Measurements from ENCODE around the gene PHIP. TPM values are rescaled to one million over a fixed set of nuclear protein-coding genes. Genes with fewer than 3 reads are reported as not detected.
A peak's percentile ranks its signal among the peaks of the same experiment; 100 is the strongest.
"Not testable (repeated sequence)": the region's sequence is repeated elsewhere in the genome, so short reads cannot be mapped to it uniquely, and the experiment has no call there.

The PHIP gene
- total RNA-seq, result 12.4 TPM

DNA sequence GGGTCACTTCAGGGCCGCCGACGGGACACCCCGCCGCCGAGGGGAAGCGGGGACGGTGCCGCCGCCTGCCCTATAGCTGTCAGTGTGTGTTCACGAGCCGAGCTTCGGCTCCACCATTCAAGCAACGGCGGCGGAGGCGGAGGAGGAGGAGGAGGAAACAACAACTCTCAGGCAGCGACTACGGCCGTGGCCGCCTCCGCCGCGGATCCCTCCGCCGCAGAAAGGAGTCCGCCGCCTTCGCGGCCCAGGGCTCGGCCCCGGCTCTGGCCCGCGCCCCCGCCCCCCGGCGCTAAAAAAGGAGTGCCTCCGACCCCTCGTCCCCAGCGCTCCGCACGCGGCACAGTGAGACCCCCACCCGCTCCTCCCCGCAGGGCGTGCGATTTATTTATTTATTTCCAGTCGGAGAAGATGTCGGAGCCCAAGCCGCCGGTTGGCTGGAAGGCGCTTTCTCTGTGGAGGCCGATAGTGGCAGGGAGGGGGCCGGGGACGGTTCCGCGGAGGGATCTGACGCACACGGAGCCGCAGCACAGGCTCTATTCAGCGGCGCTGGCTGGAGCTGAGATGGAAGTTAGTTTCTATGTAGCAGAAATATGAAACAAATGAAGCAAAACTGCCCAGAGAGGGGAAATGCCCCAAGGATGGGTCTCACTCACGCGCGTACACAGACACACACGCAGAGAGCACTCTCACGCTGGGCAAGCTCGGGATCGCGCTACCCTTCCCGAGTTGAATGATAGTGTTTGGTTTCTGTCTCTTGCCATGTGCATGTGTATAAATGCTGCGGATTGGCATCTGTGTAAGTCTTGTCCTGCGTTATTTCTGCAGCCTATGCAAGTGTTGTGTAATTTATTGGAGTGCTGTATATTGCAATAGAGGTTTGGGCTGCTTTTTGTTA is at the start of gene PHIP:
Gene PHIP (minus strand): TSS at position 180 of the 895 bp plus-strand sequence. CDS start 186 bp downstream, outside the sequence.
- ATAC-seq, result peak; percentile 96

- ATAC-seq, result no peak
These were observed 49.6 kb upstream of the PHIP start for GRCh38 chr6:79127660-79128059.

DNA sequence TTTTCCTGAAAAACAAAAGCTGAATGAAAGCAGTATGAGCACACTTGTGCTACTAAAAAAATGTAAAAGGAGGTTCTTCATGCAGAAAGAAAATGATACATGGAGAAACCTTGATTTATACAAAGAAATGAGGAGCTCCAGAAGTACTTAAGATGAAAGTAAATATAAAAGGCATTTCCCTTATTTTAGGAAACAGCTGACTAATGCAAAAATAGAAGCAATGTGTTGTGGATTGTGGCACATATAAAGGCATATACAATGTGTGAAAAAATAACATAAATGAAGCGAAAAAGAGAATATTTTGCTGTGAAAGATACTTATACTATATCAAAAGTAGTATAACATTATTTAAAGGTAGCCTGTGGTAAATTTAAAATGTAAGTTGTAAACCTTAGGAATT is 41.2 kb upstream of the PHIP start:
- ATAC-seq, result no peak

DNA sequence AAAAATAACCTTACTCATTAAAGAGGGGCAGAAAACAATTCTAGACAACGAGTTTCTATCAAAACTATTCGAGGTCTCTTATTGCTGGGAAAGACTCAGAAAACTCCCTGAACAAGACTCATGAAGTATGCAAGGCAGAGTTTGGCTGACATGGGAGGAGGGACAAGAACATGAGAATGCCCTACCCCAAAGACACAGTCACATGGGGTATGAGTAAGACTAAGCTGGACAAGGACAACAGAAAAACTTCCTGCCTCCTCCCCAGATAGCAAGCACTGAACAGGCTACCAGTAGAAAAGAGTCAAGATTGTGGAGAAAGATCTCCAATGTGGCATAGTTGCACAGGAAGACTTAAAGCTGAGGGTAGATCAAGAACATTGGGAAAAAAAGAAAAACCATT is 39.7 kb upstream of the PHIP start:
- ATAC-seq, result peak; percentile 48

DNA sequence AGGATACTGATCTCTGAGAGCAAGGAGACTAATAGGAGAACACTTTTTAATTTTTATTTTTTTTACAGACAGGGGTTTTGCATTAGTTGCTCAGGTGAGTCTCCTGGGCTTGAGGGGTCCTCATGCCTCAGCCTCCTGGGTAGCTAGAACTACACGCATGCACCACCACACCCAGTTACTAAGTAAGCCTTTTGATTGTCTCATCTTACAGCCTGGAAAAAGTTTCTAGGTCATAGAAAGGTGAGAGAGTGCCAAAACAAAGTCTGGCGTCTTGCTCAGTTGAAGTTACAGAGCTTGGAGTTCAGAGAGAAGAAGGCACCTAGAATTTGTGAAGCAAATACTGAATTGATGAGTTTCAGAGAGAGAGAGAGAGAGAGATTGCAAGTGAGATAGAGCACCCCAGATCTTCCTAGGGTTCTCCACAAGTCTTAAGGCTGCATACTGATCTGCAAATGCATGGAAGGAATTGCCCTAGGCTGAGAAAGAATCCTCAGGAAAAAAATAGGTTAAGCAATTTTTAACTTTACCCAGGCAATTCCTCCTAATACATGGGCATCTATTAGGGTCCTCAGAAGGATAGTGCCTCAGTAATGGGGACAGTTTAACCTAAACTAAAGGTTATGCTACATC is 37.6 kb upstream of the PHIP start:
- no peak for ATAC-seq

DNA sequence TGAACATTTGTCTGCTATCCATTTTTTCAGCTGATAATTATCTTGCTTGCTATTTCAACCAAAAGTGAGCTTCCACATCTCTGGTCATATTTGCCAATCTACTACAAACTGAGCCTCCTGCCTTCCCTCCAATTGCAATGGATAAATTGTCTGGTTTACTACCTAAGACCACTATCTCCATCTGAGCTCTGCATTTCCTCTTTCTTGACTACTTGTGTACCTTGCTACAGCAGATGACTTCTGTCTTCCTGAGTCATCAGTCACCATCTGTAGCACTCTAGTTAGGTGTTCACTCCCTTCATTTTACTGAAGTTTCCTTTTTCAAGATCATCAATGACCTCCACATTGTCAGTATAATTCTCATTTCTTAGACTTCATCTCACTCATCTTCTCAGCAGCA is 33.5 kb upstream of the PHIP start:
- no peak for ATAC-seq

- no peak for ATAC-seq
These were observed 23.1 kb upstream of the PHIP start for GRCh38 chr6:79101164-79101563.

- no peak for ATAC-seq
These were observed 22.2 kb upstream of the PHIP start for GRCh38 chr6:79100304-79100703.

DNA sequence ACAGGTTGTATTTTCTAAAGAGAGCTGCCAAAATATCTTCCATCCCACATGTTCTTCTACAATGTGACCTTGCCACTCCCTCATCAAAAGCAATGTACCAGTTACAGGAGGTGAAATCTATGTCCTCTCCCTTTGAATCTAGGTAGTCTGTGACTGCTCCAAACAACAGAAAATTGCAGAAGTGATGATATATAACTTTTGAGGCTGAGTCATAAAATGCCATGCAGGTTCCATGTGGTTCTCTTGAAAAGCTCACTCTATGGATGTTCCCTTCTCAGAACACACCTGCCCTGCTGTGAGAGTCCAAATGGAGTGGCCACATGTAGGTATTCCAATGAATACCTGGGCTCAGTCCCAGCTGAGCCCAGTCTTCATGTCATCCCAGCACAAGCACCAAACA is 16.9 kb upstream of the PHIP start:
- ATAC-seq, result no peak

DNA sequence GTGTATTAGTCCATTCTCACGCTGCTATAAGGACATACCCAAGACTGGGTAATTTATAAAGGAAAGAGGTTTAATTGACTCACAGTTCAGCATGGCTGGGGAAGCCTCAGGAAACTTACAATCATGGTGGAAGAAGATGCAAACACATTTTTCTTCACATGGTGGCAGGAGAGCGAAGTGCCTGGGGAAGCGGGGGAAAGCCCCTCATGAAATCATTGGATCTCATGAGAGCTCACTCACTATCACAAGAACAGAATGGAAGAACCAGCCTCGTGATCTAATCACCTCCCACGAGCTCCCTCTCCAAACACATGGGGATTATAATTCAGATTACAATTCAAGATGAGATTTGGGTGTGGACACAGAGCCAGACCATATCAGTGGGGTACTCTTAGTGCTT is 13.7 kb upstream of the PHIP start:
- not testable (repeated sequence) for ATAC-seq

GRCh38 chr6:79089552-79090404 is 11.7 kb upstream of the PHIP start:
- ATAC-seq, result no peak

GRCh38 chr6:79084693-79085092 is 6.6 kb upstream of the PHIP start:
- no peak for ATAC-seq

DNA sequence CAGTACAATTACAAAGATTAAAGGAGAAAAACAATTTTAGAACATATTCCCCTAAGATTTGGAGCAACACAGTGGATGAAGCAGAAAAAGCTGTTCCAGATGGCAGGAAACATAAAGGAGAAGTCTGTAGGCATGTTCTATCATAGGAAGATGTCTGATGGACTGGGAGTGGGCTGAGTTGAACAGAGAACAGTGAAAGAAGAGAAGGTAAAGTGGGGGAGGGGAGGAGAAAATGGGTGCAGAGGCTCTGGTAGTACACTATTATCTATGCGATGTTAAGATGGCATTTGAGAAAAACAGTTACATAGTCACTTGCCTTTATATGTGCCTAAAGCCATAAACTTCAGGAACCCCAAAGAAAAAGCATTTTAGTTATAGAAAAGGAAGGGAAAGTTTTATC is 4.2 kb upstream of the PHIP start:
- ATAC-seq, result no peak

- ATAC-seq, result no peak
These were observed 3.6 kb upstream of the PHIP start for GRCh38 chr6:79081663-79082062.

- no peak for ATAC-seq
These were observed 1.5 kb upstream of the PHIP start for GRCh38 chr6:79079561-79080041.

DNA sequence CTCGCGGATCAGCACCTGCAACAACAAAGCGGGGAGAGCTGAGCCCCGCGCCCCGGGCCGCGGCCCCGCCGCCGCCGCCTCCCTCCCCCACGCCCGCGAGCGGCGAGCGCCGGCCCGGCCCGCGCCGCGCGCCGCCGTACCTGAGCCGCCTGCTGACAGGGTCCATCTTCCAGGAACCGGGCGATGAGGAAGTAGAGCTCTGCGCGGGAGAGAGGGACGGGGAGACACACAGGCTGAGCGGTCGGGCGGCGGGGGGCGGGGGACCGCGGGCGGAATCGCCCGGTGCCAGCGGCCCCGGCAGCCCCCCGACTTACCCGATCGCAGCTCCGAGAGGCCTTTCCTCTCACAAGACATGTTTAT is 359 bp downstream of the PHIP start:
- peak; percentile 48 for ATAC-seq

- ATAC-seq, result peak; percentile 93
These were observed 1.0 kb downstream of the PHIP start for GRCh38 chr6:79076782-79077641.

DNA sequence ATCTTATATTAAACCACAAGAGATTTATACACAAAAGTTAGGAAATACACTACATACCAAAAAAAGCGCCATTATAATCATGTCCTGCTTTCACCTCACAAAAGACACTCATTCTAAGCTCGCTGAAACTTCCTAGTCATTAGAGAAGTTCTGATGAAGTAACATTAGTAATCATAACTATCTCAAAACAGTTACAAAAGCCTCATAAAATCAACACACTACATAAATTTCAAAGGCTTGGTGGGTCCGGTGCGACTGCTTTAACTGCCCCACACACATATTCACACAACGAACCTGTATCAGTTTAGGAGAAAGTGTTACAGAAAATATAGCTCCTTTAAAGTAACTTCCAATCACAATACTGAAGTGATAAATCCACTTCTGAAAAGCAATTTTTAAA is 1.9 kb downstream of the PHIP start:
- no peak for ATAC-seq

DNA sequence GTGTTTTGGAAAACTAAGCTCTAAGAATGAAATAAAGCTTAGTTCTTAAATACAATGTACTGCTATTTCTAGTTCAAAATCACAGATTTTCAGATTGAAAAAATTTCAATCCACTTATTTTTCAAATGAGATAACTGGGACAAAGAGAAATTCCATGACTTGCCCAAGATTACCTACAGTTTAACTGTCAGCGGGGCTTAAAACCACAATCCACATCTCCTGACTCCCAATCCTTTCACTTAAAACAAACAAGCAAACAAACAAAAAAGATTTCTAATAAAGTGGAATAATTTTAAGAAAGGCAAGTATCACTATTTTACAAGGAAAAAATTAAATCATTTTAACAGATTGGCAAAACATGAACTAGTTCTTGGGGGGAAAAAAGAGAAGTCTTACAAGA is 4.2 kb downstream of the PHIP start:
- ATAC-seq, result no peak

DNA sequence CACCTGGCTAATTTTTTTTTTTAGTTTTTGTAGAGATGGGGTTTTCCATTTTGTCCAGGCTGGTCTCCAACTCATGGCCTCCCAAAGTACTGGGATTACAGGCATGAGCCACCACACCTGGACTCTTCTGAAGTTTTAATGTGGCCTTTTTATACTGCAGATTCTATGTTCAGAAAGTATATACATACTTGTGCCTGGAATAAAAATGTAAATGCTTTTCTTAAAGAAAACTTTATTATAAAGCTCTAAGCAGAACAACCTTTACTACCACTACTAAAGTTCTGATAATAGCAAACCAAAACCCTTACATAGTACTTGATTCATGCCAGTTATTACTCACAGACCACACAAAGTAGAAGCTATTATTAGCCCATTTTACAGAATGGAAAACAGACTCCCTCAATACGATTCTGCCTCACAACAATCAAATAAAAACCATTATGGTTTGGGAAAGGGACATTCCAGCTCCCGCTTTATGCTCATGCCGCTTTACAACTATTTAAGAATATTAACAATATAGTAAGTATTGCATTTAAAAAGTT is 5.3 kb downstream of the PHIP start:
- ATAC-seq, result no peak

GRCh38 chr6:79071547-79071946 is 6.5 kb downstream of the PHIP start:
- no peak for ATAC-seq
